ENCODE results near the gene ZNF148. TPM values are rescaled to one million over a fixed set of nuclear protein-coding genes. Genes with fewer than 3 reads are reported as not detected.

The ZNF148 gene
- total RNA-seq (2022; extraction: Qiagen RNA extraction; ENCODE audit: low read depth) = 7.8 to 11.4 TPM (median 9.8 TPM) in 5 replicates

GRCh38 chr3:125374996-125375941 lies at the start of gene ZNF148:
ZNF148 (minus strand) TSS chr3:125375325; CDS start chr3:125313640, 61,685 bp downstream.

GRCh38 chr3:125212509-125213363 lies 162.4 kb downstream of the ZNF148 start, which contains the start of gene SLC12A8:
SLC12A8 (minus strand) TSS chr3:125212748; CDS start chr3:125211349, 1,399 bp downstream.

Other genes starting within 250 kb of the ZNF148 start
- gene SLC12A8, start 162.6 kb downstream of the ZNF148 start, total RNA-seq (2022; extraction: Qiagen RNA extraction; ENCODE audit: low read depth) = 0.97 to 2.3 TPM (median 1.2 TPM) in 5 replicates
- 19.8 to 27.8 TPM (median 23.4 TPM) in 5 replicates for gene SNX4, start 144.9 kb upstream of the ZNF148 start, total RNA-seq (2022; extraction: Qiagen RNA extraction; ENCODE audit: low read depth)
- gene OSBPL11, start 220.2 kb upstream of the ZNF148 start, total RNA-seq (2022; extraction: Qiagen RNA extraction; ENCODE audit: low read depth) = 6.5 to 9.7 TPM (median 7.3 TPM) in 5 replicates